HL-60 (cell line): ENCODE results near the gene FOXO6.

ENCODE experiments used
- GABPA ChIP-seq: IDR thresholded peaks from 2 replicates; pipeline ENCODE4 v1.6.1; 2012; ENCODE audit warnings: low read depth
- TF ChIP-seq, protein P1 (sequence below): IDR thresholded peaks from one replicate; pipeline ENCODE4 v1.5.1; 2011; ENCODE audit warnings: low read length, control low read depth, inconsistent platforms; ENCODE audit not compliant: insufficient read depth
- TF ChIP-seq, protein P2 (sequence below): IDR thresholded peaks from 2 replicates; pipeline ENCODE4 v1.6.1; 2012; ENCODE audit warnings: low read depth; ENCODE audit not compliant: insufficient replicate concordance

DNA sequence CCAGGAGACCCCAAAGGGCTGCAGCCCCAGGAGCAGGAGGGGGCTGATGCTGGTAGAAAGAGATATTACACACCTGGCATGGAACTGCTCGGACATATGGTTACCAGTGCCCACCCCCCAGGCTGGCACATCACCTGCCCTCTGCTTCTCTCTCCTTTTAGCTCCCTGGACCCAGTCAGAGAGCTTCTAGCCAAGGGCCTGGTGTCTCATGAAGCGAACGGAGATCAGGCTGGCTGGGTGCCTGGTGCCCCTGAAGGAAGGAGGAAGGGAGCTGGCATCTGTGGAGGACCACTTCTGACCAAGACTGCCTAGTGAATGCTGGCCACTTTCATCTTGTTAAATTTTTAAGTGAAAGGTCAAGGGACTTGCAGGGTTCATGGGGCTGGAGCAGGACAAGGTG, 53.1 kb downstream of the FOXO6 start:
- TF ChIP-seq, protein P1, sequence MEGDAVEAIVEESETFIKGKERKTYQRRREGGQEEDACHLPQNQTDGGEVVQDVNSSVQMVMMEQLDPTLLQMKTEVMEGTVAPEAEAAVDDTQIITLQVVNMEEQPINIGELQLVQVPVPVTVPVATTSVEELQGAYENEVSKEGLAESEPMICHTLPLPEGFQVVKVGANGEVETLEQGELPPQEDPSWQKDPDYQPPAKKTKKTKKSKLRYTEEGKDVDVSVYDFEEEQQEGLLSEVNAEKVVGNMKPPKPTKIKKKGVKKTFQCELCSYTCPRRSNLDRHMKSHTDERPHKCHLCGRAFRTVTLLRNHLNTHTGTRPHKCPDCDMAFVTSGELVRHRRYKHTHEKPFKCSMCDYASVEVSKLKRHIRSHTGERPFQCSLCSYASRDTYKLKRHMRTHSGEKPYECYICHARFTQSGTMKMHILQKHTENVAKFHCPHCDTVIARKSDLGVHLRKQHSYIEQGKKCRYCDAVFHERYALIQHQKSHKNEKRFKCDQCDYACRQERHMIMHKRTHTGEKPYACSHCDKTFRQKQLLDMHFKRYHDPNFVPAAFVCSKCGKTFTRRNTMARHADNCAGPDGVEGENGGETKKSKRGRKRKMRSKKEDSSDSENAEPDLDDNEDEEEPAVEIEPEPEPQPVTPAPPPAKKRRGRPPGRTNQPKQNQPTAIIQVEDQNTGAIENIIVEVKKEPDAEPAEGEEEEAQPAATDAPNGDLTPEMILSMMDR: no peak
- TF ChIP-seq GABPA: no peak
- TF ChIP-seq, protein P2, sequence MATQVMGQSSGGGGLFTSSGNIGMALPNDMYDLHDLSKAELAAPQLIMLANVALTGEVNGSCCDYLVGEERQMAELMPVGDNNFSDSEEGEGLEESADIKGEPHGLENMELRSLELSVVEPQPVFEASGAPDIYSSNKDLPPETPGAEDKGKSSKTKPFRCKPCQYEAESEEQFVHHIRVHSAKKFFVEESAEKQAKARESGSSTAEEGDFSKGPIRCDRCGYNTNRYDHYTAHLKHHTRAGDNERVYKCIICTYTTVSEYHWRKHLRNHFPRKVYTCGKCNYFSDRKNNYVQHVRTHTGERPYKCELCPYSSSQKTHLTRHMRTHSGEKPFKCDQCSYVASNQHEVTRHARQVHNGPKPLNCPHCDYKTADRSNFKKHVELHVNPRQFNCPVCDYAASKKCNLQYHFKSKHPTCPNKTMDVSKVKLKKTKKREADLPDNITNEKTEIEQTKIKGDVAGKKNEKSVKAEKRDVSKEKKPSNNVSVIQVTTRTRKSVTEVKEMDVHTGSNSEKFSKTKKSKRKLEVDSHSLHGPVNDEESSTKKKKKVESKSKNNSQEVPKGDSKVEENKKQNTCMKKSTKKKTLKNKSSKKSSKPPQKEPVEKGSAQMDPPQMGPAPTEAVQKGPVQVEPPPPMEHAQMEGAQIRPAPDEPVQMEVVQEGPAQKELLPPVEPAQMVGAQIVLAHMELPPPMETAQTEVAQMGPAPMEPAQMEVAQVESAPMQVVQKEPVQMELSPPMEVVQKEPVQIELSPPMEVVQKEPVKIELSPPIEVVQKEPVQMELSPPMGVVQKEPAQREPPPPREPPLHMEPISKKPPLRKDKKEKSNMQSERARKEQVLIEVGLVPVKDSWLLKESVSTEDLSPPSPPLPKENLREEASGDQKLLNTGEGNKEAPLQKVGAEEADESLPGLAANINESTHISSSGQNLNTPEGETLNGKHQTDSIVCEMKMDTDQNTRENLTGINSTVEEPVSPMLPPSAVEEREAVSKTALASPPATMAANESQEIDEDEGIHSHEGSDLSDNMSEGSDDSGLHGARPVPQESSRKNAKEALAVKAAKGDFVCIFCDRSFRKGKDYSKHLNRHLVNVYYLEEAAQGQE: no peak
